ENCODE results near the gene TSPY2.
"Not testable (repeated sequence)": the region's sequence is repeated elsewhere in the genome, so short reads cannot be mapped to it uniquely, and the experiment has no call there.

GRCh38 chrY:6217045-6217444 lies 29.0 kb upstream of the TSPY2 start:
- not testable (repeated sequence) for TF ChIP-seq EZH2 (IDR thresholded peaks at IDR 0.05; ENCODE audit: insufficient read depth, poor library complexity, severe bottlenecking); EZH2phosphoT487 (IDR thresholded peaks at IDR 0.05; ENCODE audit: insufficient read depth, low read depth)

Measured in GM23248 (cell line).